Adipocyte (in vitro differentiated cells): ENCODE data around the gene ALOX12B.

Experiments
- DNase-seq: peaks from one replicate; pipeline ENCODE4 v3.0.0-alpha.2; 2015; ENCODE audit warnings: low read depth
- H3K27me3 ChIP-seq: replicated peaks from 2 replicates; pipeline ENCODE4 v1.7.0; 2013; ENCODE audit warnings: mild to moderate bottlenecking, low read length, moderate library complexity; ENCODE audit not compliant: control insufficient read depth, insufficient read depth
- H3K36me3 ChIP-seq: 2 replicates; pipeline ENCODE4 v1.7.0; 2013; ENCODE audit warnings: low read length, mild to moderate bottlenecking, moderate library complexity; ENCODE audit not compliant: control insufficient read depth, insufficient read depth, severe bottlenecking
- H3K4me1 ChIP-seq: 2 replicates; pipeline ENCODE4 v1.7.0; 2013; ENCODE audit warnings: mild to moderate bottlenecking, low read length, moderate library complexity; ENCODE audit not compliant: control insufficient read depth, insufficient read depth
- H3K4me3 ChIP-seq: 2 replicates; pipeline ENCODE4 v1.7.0; 2013; ENCODE audit warnings: mild to moderate bottlenecking, low read length, moderate library complexity
- H3K9ac ChIP-seq: 2 replicates; pipeline ENCODE4 v1.7.0; 2013; ENCODE audit warnings: mild to moderate bottlenecking, low read length, moderate library complexity
- H3K9me3 ChIP-seq: 2 replicates; pipeline ENCODE4 v1.7.0; 2013; ENCODE audit warnings: mild to moderate bottlenecking, low read length, moderate library complexity; ENCODE audit not compliant: control insufficient read depth

Gene ALOX12B

GRCh38 chr17:8046929-8047768 is 40.4 kb downstream of the ALOX12B start:
- Histone ChIP-seq H3K4me3 (no peak overlapping the region), H3K9me3 (no peaks in the 10 kb centered on the region), H3K9ac (no peak overlapping the region), H3K4me1 (peaks cover 2% of the 10 kb centered on the region), H3K27me3 (peaks cover 33% of the 10 kb centered on the region), H3K36me3 (no peaks in the 10 kb centered on the region)
- no peak for DNase-seq

- Histone ChIP-seq H3K27me3 (peaks cover 26% of the 10 kb centered on the region), H3K36me3 (no peaks in the 10 kb centered on the region)
- no peak for DNase-seq
Measured at GRCh38 chr17:8046306-8046928, 41.1 kb downstream of the ALOX12B start.

GRCh38 chr17:8044819-8045810 is 42.4 kb downstream of the ALOX12B start:
- H3K9ac ChIP-seq: no peak overlapping the region
- no peak overlapping the region for H3K4me3 ChIP-seq
- no peaks in the 10 kb centered on the region for H3K9me3 ChIP-seq
- peaks cover 20% of the 10 kb centered on the region for H3K4me1 ChIP-seq
- peaks cover 21% of the 10 kb centered on the region for H3K27me3 ChIP-seq
- no peak for DNase-seq
- H3K36me3 ChIP-seq: no peaks in the 10 kb centered on the region

More at GRCh38 chr17:8046306-8046928, 41.1 kb downstream of the ALOX12B start:
- Histone ChIP-seq H3K9ac (no peak overlapping the region), H3K4me1 (peaks cover 9% of the 10 kb centered on the region), H3K9me3 (no peaks in the 10 kb centered on the region), H3K4me3 (no peak overlapping the region)

GRCh38 chr17:8041979-8042378 is 45.5 kb downstream of the ALOX12B start:
- Histone ChIP-seq H3K9ac (peak overlapping the region; percentile 65), H3K4me1 (peaks cover 31% of the 10 kb centered on the region), H3K4me3 (no peak overlapping the region), H3K36me3 (no peaks in the 10 kb centered on the region), H3K9me3 (no peaks in the 10 kb centered on the region), H3K27me3 (peaks cover 15% of the 10 kb centered on the region)
- no peak for DNase-seq

GRCh38 chr17:8041249-8041928 is 46.1 kb downstream of the ALOX12B start:
- Histone ChIP-seq H3K27me3 (peaks cover 9% of the 10 kb centered on the region), H3K36me3 (no peaks in the 10 kb centered on the region), H3K4me3 (peak overlapping the region; percentile 75), H3K9ac (peak overlapping the region; percentile 78), H3K9me3 (no peaks in the 10 kb centered on the region), H3K4me1 (peaks cover 31% of the 10 kb centered on the region)
- peak; percentile 83 for DNase-seq

- H3K36me3 ChIP-seq: no peaks in the 10 kb centered on the region
- peaks cover 31% of the 10 kb centered on the region for H3K4me1 ChIP-seq
- H3K9ac ChIP-seq: peak overlapping the region; percentile 78
- H3K9me3 ChIP-seq: no peaks in the 10 kb centered on the region
- no peak for DNase-seq
- no peaks in the 10 kb centered on the region for H3K27me3 ChIP-seq
- peak overlapping the region; percentile 75 for H3K4me3 ChIP-seq
Measured at GRCh38 chr17:8039611-8040168, 47.8 kb downstream of the ALOX12B start.

- Histone ChIP-seq H3K9ac (peak within 1 kb of the TSS; percentile 78), H3K27me3 (peaks cover 3% of the 10 kb centered on the region), H3K36me3 (no peaks in the 10 kb centered on the region), H3K9me3 (no peaks in the 10 kb centered on the region), H3K4me3 (peak within 1 kb of the TSS; percentile 75), H3K4me1 (peaks cover 31% of the 10 kb centered on the region)
- no peak for DNase-seq
Measured at GRCh38 chr17:8038954-8039610, 48.4 kb downstream of the ALOX12B start, which contains the start of gene ALOX15B. TSS of gene ALOX15B (plus strand) at chr17:8039059. CDS start at chr17:8039156, 97 bp downstream.

- no peak overlapping the region for H3K9ac ChIP-seq
- peaks cover 17% of the 10 kb centered on the region for H3K27me3 ChIP-seq
Measured at GRCh38 chr17:8032442-8032841, 55.1 kb downstream of the ALOX12B start.

GRCh38 chr17:8031950-8032349 is 55.6 kb downstream of the ALOX12B start:
- Histone ChIP-seq H3K27me3 (peaks cover 22% of the 10 kb centered on the region), H3K36me3 (no peaks in the 10 kb centered on the region), H3K9ac (no peak overlapping the region), H3K9me3 (no peaks in the 10 kb centered on the region), H3K4me1 (peaks cover 3% of the 10 kb centered on the region), H3K4me3 (no peak overlapping the region)
- no peak for DNase-seq

More at GRCh38 chr17:8032442-8032841, 55.1 kb downstream of the ALOX12B start:
- no peaks in the 10 kb centered on the region for H3K36me3 ChIP-seq
- no peak for DNase-seq
- no peaks in the 10 kb centered on the region for H3K9me3 ChIP-seq
- no peak overlapping the region for H3K4me3 ChIP-seq
- H3K4me1 ChIP-seq: peaks cover 3% of the 10 kb centered on the region

GRCh38 chr17:8031261-8031661 is 56.3 kb downstream of the ALOX12B start:
- no peak overlapping the region for H3K9ac ChIP-seq
- peaks cover 28% of the 10 kb centered on the region for H3K27me3 ChIP-seq
- DNase-seq: no peak
- H3K4me1 ChIP-seq: peaks cover 3% of the 10 kb centered on the region
- H3K36me3 ChIP-seq: no peaks in the 10 kb centered on the region
- H3K9me3 ChIP-seq: no peaks in the 10 kb centered on the region
- no peak overlapping the region for H3K4me3 ChIP-seq
